Measurements from ENCODE around the gene RAET1E. TPM values are rescaled to one million over a fixed set of nuclear protein-coding genes. Genes with fewer than 3 reads are reported as not detected.

The RAET1E gene
- total and polyA plus RNA-seq, 9 of the 15 experiments (the other 6 are each of a cell fraction or from before 2014, with no cell fraction given) = not detected

DNA sequence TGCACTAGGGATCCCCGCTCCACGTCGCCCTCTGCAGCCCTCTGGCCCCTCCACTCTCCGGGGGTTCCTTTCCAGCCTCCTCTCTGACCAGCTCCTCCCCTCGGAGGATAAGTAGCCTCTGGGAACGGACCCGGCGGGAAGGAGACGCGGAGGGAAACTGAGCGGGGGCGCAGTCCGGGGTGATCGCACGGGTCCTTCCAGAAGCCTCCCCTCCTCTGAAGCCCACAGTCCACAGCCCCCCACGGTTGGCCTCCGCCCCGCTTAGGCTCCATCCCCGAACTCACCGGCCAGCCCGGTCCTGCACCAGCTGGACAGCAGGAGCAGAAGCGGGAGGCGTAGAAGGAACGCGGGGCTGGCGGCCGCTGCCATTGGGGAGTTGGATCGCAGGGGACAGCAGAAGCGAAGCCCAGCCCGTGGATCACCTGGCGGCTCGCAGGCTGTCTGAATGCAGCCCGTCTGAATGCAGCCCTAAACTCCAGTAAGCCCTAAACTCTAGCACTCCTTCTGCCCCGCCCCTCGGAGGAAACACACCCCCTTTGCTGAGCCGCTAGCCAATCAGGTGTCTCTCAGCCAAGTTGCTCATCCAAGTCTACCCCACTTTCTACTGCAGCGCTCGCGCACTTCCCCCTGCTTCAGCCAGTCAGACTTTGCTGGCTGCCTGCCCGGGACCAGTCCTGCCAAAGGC, 24.9 kb upstream of the RAET1E start, which contains the start of gene RAET1G (continued):
- TF ChIP-seq, protein P1, sequence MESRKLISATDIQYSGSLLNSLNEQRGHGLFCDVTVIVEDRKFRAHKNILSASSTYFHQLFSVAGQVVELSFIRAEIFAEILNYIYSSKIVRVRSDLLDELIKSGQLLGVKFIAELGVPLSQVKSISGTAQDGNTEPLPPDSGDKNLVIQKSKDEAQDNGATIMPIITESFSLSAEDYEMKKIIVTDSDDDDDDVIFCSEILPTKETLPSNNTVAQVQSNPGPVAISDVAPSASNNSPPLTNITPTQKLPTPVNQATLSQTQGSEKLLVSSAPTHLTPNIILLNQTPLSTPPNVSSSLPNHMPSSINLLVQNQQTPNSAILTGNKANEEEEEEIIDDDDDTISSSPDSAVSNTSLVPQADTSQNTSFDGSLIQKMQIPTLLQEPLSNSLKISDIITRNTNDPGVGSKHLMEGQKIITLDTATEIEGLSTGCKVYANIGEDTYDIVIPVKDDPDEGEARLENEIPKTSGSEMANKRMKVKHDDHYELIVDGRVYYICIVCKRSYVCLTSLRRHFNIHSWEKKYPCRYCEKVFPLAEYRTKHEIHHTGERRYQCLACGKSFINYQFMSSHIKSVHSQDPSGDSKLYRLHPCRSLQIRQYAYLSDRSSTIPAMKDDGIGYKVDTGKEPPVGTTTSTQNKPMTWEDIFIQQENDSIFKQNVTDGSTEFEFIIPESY (CRISPR knock-in tag; IDR thresholded peaks at IDR 0.05) = 0 out of 2 replicates have a peak, but pooled peaks have one; percentile 27
- TF ChIP-seq RBM25 (IDR thresholded peaks at IDR 0.05; ENCODE audit: low read depth, low read length, severe bottlenecking) (no peak), U2AF2 (optimal IDR thresholded peaks at IDR 0.05; ENCODE audit: low read depth, low read length) (no peak), NFYB (IDR thresholded peaks at IDR 0.05; ENCODE audit: extremely low read depth, insufficient read length) (peak; percentile 32), ZNF699 (CRISPR knock-in tag; IDR thresholded peaks at IDR 0.05; ENCODE audit: insufficient replicate concordance) (no peak), NFIX (CRISPR knock-in tag; IDR thresholded peaks at IDR 0.05; ENCODE audit: low read depth) (no peak), BDP1 (IDR thresholded peaks at IDR 0.05; ENCODE audit: insufficient read depth, insufficient read length) (no peak), ZNF197 (CRISPR knock-in tag; IDR thresholded peaks at IDR 0.05; ENCODE audit: low read depth) (no peak), ZBTB8A (IDR thresholded peaks at IDR 0.05; ENCODE audit: partially characterized antibody) (no peak), TFAP4 (CRISPR knock-in tag; IDR thresholded peaks at IDR 0.05; ENCODE audit: borderline replicate concordance) (peak; percentile 67), POLR2AphosphoS2 (IDR thresholded peaks at IDR 0.05; ENCODE audit: low read length) (no peak), CREBBP (IDR thresholded peaks at IDR 0.05; ENCODE audit: low read depth, low read length) (no peak), FOXA3 (CRISPR knock-in tag; conservative IDR thresholded peaks at IDR 0.05 in 1 of 2, IDR thresholded peaks at IDR 0.05 in 1 of 2) (no peak), ZNF146 (CRISPR knock-in tag; IDR thresholded peaks at IDR 0.05; ENCODE audit: unreplicated experiment) (no peak), SP1 (CRISPR knock-in tag; IDR thresholded peaks at IDR 0.05) (0 out of 2 replicates have a peak, but pooled peaks have one; percentile 41), NELFE (IDR thresholded peaks at IDR 0.05; ENCODE audit: insufficient read depth, insufficient read length) (no peak), SPI1 (IDR thresholded peaks at IDR 0.05; ENCODE audit: borderline replicate concordance, low read depth, low read length) (peak; percentile 74), GATAD2B (IDR thresholded peaks at IDR 0.05; ENCODE audit: borderline replicate concordance) (no peak), ATF1 (CRISPR knock-in tag; IDR thresholded peaks at IDR 0.05) (no peak), ATF1 (tag; IDR thresholded peaks at IDR 0.05) (no peak), RB1 (IDR thresholded peaks at IDR 0.05; ENCODE audit: low read depth) (no peak), ETV1 (tag; conservative IDR thresholded peaks at IDR 0.05; ENCODE audit: low read depth) (no peak), NRF1 (conservative IDR thresholded peaks at IDR 0.05 in 1 of 2, IDR thresholded peaks at IDR 0.05 in 1 of 2) (peak; percentile 80 to 84), NFIC (IDR thresholded peaks at IDR 0.05) (peak; percentile 61), HDAC3 (IDR thresholded peaks at IDR 0.05; ENCODE audit: borderline replicate concordance, partially characterized antibody) (no peak), C11orf30 (IDR thresholded peaks at IDR 0.05; ENCODE audit: low read depth) (no peak)
- TF ChIP-seq, protein P2, sequence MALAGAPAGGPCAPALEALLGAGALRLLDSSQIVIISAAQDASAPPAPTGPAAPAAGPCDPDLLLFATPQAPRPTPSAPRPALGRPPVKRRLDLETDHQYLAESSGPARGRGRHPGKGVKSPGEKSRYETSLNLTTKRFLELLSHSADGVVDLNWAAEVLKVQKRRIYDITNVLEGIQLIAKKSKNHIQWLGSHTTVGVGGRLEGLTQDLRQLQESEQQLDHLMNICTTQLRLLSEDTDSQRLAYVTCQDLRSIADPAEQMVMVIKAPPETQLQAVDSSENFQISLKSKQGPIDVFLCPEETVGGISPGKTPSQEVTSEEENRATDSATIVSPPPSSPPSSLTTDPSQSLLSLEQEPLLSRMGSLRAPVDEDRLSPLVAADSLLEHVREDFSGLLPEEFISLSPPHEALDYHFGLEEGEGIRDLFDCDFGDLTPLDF (CRISPR knock-in tag; IDR thresholded peaks at IDR 0.05) = no peak

All from K562 (cell line).